ENCODE measurements around the gene FIG4. TPM values are rescaled to one million over a fixed set of nuclear protein-coding genes. Genes with fewer than 3 reads are reported as not detected.

The FIG4 gene
- total and polyA plus RNA-seq, 12 donors, result 9.2 to 25.4 (median 17.8) TPM

- 88 to 91% (median 90%) methylated on average over 14 of the region's 14 CpGs for WGBS, 4 donors
- H3K27me3 ChIP-seq, result no peaks in the 10 kb centered on the region
- no peaks in the 10 kb centered on the region for H3K4me1 ChIP-seq (replicated peaks in 1 of 2)
- no peak for DNase-seq
- no peaks in the 10 kb centered on the region for H3K9me3 ChIP-seq (replicated peaks in 1 of 3)
- H3K36me3 ChIP-seq (replicated peaks in 1 of 2), result no peaks in the 10 kb centered on the region
- H3K27ac ChIP-seq, result no peak overlapping the region
- intact Hi-C loops (cut with DNase I), result no loop called here
- H3K4me3 ChIP-seq, result no peak overlapping the region
- TF ChIP-seq CTCF (IDR thresholded peaks at IDR 0.05), result no peak
- no peak for TF ChIP-seq POLR2A (IDR thresholded peaks at IDR 0.05)
These were observed 125.6 kb downstream of the FIG4 start for GRCh38 chr6:109816452-109817374.

GRCh38 chr6:109820706-109821350 lies 129.7 kb downstream of the FIG4 start:
- Histone ChIP-seq H3K27me3 (no peaks in the 10 kb centered on the region), H3K36me3 (replicated peaks in 1 of 2) (peaks cover 0 to 4% of the 10 kb centered on the region in 2 donors), H3K27ac (no peak overlapping the region), H3K4me3 (no peak overlapping the region), H3K9me3 (replicated peaks in 1 of 3) (no peaks in the 10 kb centered on the region), H3K4me1 (replicated peaks in 1 of 2) (no peaks in the 10 kb centered on the region)
- TF ChIP-seq CTCF (IDR thresholded peaks at IDR 0.05) (no peak), POLR2A (IDR thresholded peaks at IDR 0.05) (no peak)
- WGBS, 4 donors, result 85 to 88% (median 86%) methylated on average over 4 of the region's 4 CpGs
- no peak for DNase-seq
- intact Hi-C loops (cut with DNase I), result no loop called here

- TF ChIP-seq POLR2A (IDR thresholded peaks at IDR 0.05) (no peak), CTCF (IDR thresholded peaks at IDR 0.05) (no peak)
- no peaks in the 10 kb centered on the region for H3K27me3 ChIP-seq
- 83 to 95% (median 91%) methylated on average over 1 to 2 of the region's 2 CpGs for WGBS, 4 donors
- no peak overlapping the region for H3K4me3 ChIP-seq
- H3K36me3 ChIP-seq (replicated peaks in 1 of 2), result peaks cover 0 to 4% of the 10 kb centered on the region in 2 donors
- H3K9me3 ChIP-seq (replicated peaks in 1 of 3), result no peaks in the 10 kb centered on the region
- intact Hi-C loops (cut with DNase I), result no loop called here
- H3K4me1 ChIP-seq (replicated peaks in 1 of 2), result no peaks in the 10 kb centered on the region
- no peak for DNase-seq
- no peak overlapping the region for H3K27ac ChIP-seq
These were observed 130.3 kb downstream of the FIG4 start for GRCh38 chr6:109821428-109821827.

GRCh38 chr6:109824105-109824504 lies 133.0 kb downstream of the FIG4 start:
- WGBS, 4 donors, result 83 to 90% (median 85%) methylated on average over 6 of the region's 6 CpGs
- H3K27ac ChIP-seq, result no peak overlapping the region
- H3K9me3 ChIP-seq (replicated peaks in 1 of 3), result no peaks in the 10 kb centered on the region
- H3K27me3 ChIP-seq, result no peaks in the 10 kb centered on the region
- H3K36me3 ChIP-seq (replicated peaks in 1 of 2), result peaks cover 0 to 4% of the 10 kb centered on the region in 2 donors
- H3K4me1 ChIP-seq (replicated peaks in 1 of 2), result no peaks in the 10 kb centered on the region
- TF ChIP-seq POLR2A (IDR thresholded peaks at IDR 0.05) (no peak), CTCF (IDR thresholded peaks at IDR 0.05) (no peak)
- no peak overlapping the region for H3K4me3 ChIP-seq
- DNase-seq, result no peak
- intact Hi-C loops (cut with DNase I), result no loop called here
